GM12875 (cell line): ENCODE results near the gene DAAM2.

Experiments
- H3K4me3 ChIP-seq: one replicate; pipeline ENCODE4 v1.5.1; 2011; ENCODE audit warnings: low read depth, low read length, control low read depth
- TF ChIP-seq, protein P1 (sequence below): IDR thresholded peaks from 2 replicates; pipeline ENCODE4 v1.5.1; 2011; ENCODE audit warnings: low read depth, mild to moderate bottlenecking, control low read depth, inconsistent platforms, low read length, moderate library complexity, borderline replicate concordance; ENCODE audit not compliant: insufficient read depth

The DAAM2 gene

DNA sequence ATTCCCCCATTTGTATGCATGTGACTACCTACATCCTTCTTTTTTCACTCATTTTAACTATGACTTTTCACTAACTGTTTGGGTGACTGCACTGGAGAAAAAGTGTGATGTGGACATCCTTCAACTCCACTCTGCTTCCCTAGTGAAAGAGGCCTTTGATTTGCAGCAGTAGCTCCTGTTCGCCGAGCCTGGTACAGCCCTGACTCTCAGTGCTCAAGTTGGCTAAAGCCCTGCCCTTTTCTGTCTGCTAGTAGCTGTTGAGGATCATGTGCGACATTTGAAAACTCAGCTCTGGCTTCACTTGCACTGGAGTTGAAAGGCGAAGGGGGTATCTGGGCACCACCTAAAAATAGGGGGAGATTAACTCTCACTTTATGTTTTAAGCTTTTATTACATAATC, 42.1 kb downstream of the DAAM2 start:
- TF ChIP-seq, protein P1, sequence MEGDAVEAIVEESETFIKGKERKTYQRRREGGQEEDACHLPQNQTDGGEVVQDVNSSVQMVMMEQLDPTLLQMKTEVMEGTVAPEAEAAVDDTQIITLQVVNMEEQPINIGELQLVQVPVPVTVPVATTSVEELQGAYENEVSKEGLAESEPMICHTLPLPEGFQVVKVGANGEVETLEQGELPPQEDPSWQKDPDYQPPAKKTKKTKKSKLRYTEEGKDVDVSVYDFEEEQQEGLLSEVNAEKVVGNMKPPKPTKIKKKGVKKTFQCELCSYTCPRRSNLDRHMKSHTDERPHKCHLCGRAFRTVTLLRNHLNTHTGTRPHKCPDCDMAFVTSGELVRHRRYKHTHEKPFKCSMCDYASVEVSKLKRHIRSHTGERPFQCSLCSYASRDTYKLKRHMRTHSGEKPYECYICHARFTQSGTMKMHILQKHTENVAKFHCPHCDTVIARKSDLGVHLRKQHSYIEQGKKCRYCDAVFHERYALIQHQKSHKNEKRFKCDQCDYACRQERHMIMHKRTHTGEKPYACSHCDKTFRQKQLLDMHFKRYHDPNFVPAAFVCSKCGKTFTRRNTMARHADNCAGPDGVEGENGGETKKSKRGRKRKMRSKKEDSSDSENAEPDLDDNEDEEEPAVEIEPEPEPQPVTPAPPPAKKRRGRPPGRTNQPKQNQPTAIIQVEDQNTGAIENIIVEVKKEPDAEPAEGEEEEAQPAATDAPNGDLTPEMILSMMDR = no peak
- H3K4me3 ChIP-seq = no peak overlapping the region

DNA sequence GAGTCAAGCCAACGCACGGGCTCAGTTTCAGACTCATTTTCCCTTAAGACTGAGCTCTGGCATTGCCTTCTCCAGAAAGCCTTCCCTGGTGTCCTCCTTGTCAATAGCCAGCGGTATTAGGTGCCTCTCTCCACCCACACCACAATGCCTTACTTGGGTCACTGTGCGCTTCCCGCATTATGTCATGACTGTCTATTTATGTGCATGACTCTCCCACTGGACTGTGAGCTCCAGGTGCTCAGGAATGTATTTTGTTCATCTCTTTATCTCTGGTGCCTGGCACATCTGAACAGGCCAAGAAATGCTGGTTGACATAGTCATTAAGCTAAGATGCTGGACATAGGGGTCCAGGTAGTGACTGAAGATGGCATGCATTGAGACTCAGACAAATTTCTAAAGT, 42.7 kb downstream of the DAAM2 start:
- TF ChIP-seq, protein P1 = no peak
- H3K4me3 ChIP-seq = no peak overlapping the region

DNA sequence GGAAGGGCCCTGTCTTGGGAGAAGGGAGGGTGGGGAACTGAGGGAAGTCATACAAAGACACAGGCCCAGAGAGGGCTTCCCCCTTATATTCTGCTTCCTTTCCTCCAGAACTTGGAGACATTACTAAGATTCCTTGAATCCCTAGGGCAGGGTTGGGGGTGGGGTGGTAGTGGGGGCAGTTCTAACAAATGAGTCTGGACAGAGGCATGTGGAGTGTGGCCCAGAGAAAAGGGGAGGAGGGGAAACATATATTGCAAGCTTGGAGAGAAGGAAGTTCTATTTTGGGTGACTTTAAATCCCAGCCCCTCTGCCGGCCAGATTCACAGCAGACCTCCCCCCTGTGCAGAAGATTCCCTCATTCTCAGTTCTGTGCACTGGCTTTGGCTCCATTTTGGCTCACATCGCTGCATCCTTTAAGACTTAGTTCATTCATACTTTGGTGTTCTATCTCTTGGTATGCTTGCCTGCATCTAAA, 43.7 kb downstream of the DAAM2 start:
- TF ChIP-seq, protein P1 = no peak
- no peak overlapping the region for H3K4me3 ChIP-seq

DNA sequence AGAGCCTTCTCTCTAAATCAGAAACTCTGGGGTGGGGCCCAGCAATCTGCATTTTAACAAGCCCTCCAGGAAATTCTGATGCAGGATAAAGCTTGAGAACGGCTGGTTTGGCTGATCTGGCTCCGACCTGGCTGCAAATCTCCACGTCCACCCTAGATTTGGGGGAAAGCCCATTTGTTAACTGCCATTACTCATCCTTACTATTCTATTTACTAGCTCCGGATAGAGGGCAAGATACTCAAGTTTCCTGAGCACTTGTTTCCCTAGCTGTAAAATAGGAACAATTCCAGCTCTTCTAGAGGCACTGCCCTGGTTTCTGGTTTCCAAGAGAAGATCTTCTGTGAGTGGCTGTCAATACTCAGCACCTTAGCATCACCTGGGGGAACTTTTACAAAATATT, 44.4 kb downstream of the DAAM2 start:
- TF ChIP-seq, protein P1 = no peak
- H3K4me3 ChIP-seq = no peak overlapping the region

DNA sequence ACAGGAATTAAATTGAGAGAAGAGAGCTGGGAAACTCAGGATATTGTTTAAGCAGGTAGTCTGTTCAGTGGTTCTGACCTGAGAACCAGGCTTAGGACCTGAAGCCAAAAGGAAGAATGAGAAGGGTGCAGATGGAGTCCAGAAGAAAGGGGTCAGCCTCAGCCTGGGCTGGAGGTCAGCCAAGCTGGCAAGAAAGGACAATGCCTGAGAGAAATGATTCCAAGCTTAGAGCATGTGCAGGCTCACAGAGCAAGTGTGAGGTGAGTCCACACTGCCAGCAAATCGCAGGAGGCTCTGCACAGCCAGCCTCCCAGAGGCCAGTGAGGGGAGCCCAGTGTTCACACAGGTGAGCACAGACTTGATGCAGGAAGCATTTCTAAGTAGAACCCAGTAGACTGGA, 47.3 kb downstream of the DAAM2 start:
- TF ChIP-seq, protein P1 = no peak
- no peak overlapping the region for H3K4me3 ChIP-seq

DNA sequence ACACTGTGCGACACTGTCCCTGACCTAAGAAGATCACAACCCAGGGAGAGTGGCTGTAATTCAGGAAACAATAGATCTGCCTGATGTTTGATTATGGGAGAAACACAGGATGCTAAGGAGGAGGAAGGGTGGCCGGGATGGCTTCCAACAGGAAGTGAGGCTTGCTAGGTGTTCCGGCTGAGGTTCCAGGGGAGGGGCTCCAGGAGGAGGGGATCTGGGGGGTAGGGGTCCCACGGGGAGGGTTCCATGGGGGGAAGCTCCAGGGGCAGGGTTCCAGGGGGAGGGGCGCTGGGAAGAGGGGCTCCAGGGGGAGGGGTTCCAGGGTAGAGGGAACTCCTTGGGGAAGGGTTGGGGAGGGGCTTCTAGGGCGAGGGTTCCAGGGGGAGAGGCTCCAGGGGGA, 48.6 kb downstream of the DAAM2 start:
- no peak overlapping the region for H3K4me3 ChIP-seq
- TF ChIP-seq, protein P1 = no peak

DNA sequence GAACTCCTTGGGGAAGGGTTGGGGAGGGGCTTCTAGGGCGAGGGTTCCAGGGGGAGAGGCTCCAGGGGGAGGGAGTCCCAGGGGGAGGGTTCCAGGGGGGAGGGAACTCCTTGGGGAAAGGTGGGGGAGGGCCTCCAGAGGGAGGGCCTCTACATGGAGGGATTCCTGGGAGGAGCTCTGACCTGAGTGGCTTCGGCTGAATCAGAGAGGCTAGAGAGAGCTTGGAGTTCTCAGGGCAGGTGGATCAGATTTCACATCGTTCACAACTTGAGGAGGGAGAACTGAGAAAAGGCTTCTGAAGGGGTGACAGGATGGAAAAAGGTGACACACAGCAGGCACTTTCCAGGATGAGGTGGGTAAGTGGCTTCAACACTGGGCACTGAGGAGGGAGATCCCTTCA, 49.1 kb downstream of the DAAM2 start:
- H3K4me3 ChIP-seq = no peak overlapping the region
- TF ChIP-seq, protein P1 = no peak
